NCI-H345 treated with DMSO at 0.1 percent for 48 hours (cell line): ENCODE measurements around the gene PLEKHN1.

Experiments
- DNase-seq: peaks from one replicate; lab custom pipeline; 2025; ENCODE audit not compliant: unreplicated experiment; lab: John Stamatoyannopoulos, UW

The PLEKHN1 gene

DNA sequence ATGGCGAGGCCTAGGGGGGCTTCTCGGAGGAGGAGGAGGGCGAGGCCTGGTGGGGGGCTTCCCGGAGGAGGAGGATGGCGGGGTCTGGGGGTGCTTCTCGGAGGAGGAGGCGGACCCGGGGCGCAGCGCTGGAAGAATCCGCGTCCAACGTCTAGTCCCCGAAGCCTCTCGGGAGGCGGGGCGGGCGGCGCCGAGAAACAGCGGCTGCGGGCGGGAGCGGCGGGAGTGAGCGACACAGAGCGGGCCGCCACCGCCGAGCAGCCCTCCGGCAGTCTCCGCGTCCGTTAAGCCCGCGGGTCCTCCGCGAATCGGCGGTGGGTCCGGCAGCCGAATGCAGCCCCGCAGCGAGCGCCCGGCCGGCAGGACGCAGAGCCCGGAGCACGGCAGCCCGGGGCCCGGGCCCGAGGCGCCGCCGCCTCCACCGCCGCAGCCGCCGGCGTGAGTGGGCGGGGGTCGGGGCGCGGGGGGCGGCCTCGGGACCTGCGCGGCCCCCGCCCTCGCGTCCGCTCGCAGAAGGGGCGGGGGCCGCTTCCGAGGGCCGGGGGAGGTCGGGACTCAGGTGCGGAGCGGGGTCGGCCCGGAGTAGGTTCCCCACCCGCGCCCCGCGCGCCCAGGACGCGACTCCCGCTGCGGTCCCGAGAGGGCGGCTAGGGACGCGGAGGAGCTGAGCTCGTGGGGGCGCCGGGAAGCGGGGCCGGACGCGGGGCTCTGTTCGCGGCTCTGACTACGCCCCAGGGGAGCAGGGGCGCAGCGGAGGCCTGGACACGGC, 5.7 kb upstream of the PLEKHN1 start, which contains the start of gene KLHL17:
Gene KLHL17 (plus strand): TSS at position 222 of the 769 bp plus-strand sequence. CDS start 110 bp downstream, at position 332.
- no peak for DNase-seq

DNA sequence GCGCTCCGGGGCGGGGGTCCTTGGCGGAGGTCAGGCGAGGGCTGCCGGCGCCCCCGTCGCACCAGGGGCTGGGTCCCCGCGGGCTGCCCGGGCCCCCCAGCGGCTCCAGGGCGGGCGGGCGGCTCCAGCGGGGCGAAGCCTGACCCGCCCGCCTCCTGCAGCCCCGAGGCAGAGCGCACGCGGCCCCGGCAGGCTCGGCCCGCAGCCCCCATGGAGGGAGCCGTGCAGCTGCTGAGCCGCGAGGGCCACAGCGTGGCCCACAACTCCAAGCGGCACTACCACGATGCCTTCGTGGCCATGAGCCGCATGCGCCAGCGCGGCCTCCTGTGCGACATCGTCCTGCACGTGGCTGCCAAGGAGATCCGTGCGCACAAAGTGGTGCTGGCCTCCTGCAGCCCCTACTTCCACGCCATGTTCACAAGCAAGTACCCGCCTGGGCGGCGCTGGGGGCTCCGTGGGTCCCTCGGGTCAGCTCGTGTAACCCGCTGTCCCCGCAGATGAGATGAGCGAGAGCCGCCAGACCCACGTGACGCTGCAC, 5.1 kb upstream of the PLEKHN1 start:
- DNase-seq = no peak

DNA sequence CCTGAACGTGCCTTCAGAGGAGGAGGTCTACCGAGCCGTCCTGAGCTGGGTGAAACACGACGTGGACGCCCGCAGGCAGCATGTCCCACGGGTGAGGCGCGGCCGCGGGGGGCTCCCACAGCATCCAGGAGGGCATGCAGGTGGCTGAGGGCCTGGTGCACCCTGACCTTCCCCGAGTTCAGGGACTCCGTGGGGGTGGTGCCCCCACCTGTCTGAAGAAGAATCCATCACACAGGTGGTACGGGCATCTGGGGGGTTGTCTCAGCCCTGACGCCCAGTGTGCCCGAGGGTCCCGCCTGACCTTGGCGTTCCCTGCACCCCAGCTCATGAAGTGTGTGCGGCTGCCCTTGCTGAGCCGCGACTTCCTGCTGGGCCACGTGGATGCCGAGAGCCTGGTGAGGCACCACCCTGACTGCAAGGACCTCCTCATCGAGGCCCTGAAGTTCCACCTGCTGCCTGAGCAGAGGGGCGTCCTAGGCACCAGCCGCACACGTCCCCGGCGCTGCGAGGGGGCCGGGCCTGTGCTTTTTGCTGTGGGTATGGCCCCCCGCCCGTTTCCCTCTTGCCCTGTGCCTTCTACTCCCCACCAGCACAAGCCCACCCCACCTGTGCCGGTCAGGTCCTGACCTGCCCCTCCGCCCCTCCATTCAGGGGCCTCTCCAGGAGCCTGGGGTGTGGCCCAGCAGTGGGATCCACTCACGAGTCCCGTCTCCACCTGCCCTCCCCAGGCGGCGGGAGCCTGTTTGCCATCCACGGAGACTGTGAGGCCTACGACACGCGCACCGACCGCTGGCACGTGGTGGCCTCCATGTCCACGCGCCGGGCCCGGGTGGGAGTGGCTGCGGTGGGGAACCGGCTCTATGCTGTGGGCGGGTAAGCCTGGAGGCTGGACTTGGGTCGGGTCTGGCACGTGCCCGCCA, 3.6 kb upstream of the PLEKHN1 start:
- no peak for DNase-seq

DNA sequence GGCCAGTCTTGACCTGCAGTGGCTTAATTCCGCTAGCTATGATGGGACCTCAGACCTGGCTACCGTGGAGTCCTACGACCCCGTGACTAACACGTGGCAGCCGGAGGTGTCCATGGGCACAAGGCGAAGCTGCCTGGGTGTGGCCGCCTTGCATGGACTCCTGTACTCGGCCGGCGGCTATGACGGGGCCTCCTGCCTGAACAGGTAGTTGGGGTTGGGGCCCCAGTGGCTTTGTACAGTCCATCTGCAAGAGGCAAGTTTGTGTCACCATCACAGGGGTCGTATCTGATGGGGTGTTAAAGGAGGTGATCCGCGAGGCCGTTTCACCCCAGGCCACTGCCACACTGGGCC, 3.0 kb upstream of the PLEKHN1 start:
- DNase-seq = no peak

GRCh38 chr1:963746-964525, 2.3 kb upstream of the PLEKHN1 start:
- no peak for DNase-seq

GRCh38 chr1:964691-965525, 1.4 kb upstream of the PLEKHN1 start:
- no peak for DNase-seq

DNA sequence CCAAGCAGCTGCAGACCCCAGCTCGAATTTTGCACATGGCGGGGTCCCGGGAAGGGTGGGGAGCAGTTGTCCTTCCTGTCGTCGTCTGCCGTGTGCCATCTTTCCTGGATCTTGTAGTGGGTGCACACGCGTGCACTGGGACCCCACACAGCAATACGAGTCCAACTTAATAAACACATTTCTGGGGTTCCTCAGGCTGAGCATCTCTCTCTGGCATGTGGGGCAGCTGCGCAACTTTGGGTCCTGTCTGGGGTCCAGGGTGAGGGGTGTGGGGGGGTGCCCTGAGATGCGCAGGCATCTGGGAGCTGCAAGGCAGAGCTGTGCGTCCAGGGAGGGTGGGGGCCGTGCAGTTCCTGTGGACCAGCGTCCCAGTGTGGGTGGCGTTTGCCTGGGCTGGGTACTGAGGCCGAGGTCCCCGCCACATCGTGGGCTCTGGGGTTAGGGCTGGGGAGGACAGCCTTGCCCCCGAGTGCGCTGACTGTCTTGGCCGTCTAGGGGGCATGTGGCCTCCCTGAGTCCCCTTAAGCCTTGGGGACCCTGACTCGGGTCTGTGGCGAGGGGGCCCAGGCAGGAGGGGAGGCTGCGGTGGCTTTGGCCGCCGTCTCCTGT, 652 bp upstream of the PLEKHN1 start:
- no peak for DNase-seq

DNA sequence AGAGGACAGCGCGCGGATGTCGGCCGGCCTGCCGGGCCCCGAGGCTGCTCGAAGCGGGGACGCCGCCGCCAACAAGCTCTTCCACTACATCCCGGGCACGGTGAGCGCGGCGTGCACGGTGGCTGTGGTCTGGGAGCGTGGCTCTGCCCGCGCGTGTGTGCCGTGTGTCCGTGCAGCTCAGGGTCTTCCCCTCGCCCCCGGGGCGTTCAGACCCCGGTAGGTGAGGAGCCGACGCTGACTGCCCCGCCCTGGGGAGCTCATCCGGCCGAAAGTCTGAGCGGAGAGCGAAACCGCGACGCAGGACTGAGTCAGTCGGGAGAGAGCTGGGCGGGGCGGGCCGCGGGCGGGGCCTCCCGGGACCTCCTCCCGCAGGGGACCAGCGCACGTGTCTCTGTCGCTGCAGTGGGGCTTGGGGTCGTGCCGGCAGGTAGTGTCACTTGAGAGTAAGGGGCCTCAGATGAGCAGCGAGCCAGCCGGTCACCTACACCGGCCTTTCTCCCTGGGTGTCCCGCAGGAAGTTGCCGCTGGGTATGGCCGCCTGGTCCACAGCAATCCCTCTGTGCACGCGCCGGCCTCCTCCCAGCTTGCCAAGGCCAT, 520 bp downstream of the PLEKHN1 start:
- no peak for DNase-seq

DNA sequence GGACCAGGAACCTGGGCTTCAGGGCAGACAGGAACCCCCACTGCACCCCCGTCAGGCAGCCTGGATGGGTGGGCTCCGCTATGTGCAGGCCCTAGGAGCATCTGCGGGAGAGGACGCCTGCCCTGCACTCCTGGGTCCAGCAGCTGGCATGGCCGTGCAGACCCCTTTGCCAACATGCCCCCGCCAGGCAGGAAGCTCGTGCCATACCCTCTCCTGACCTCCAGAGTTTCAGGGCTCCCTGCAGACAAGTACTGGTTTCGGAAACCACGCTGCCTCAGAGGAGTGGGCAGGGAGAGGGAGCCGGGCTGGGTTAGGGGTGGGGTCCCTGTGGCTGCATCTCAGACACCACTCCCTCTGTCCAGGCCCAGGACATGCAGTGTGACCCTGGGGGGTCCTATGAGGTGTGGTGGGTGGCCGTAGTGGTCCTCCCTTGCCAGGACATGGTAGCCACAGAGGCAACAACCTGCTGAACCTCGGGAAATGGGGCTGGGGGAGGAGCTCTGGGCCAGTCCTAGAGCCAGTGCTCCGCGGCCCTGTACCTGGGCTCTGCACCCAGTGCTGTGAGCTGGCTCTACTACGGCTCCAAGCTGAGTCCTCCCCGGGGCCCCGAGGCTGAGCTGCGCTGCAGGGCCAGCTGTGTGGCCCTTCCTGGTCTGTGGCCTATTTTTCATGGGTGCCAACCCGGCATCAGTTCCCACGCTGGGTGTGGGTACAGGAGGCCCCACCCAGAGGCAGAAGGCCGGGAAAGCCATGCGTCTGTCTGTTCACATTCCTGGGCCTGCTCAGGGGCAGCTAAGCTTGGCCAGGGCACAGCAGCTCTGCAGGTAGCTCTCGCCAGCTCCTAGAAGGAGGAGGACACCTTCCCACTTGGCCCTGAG, 1.4 kb downstream of the PLEKHN1 start:
- DNase-seq = no peak

DNA sequence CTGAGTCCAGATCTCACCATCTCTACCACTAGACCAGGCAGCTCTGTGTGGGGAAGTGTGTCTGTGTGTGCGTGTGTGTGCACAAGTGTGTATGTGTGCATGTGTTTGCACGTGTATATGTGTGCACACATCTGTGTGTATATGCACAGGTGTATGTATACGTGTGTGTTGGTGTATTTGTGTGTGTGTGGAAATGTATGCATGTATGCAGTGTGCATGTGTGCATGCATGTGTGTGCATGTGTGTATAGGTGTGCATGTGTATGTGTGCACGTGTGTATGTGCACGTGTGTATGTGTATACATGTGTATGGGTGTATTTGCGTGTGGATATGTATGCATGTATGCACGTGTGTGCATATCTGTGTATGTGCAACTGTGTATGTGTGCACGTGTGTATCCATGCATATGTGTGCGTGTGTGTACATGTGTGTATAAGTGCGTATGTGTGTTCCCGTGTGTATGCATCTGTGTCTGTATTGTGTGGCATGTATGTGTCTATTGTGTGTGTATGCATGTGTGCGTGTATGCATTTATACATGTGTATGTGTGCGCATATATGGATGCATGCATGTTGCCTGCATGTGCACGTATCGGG, 3.1 kb downstream of the PLEKHN1 start:
- DNase-seq = no peak

DNA sequence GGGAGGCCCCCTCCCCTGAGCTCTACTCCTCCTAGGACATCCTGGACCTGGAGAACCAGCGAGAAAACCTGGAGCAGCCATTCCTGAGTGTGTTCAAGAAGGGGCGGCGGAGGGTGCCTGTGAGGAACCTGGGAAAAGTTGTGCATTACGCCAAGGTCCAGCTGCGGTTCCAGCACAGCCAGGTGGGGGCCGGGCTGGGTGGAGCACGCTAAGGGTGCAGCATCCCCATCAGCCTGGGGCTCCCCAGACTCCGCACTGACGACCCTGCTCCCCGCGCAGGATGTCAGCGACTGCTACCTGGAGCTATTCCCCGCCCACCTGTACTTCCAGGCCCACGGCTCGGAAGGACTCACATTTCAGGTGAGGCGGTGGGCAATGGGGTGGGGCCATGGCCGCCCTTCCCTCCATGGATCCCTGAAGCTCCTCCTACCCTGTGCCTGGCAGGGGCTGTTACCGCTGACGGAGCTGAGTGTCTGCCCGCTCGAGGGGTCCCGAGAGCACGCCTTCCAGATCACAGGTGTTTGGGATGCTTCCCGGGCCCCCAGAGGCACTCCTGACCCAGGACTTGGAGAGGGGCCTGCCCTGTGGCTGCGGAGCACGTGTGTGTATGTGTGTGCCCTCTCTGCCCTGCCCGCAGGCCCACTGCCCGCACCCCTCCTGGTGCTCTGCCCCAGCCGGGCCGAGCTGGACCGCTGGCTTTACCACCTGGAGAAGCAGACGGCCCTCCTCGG, 4.1 kb downstream of the PLEKHN1 start:
- no peak for DNase-seq

DNA sequence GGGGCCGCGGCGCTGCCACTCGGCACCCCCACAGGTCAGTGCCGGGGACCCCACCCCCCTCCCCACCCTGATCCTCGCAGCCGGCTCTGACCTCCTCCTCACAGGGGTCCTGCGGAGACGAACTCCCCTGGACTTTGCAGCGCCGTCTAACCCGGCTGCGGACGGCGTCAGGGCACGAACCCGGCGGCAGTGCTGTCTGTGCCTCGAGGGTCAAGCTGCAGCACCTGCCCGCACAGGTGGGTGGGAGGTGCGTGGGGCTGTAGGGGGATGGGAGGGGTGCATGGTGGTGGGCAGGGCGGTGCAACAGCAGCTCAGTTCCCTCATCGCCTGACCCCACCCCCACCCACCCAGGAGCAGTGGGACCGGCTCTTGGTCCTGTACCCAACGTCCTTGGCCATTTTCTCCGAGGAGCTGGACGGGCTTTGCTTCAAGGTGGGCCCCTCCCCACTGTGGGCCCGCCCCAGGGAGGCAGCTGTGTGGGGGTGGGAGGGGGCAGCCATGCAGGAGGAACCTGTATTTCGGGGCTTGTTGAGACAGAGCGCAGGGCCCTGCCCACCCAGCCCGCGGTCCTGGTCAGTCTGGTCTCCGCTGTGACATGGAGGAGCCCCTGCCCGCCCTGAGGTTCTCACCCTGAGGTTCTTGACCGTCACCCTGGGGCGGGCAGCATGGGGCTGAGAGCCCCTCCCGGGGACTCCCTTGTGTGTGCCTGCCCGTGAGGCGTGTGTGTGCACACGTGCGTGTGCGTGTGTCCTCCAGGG, 4.9 kb downstream of the PLEKHN1 start:
- no peak for DNase-seq

- no peak for DNase-seq
Observed at GRCh38 chr1:971751-972506, 5.6 kb downstream of the PLEKHN1 start.

GRCh38 chr1:972726-973458, 6.6 kb downstream of the PLEKHN1 start:
- DNase-seq = no peak
